Adipocyte (in vitro differentiated cells): ENCODE data around the gene ADAMTS8.

Source experiments
- DNase-seq: peaks from one replicate; pipeline ENCODE4 v3.0.0-alpha.2; 2015; ENCODE audit warnings: low read depth
- H3K27me3 ChIP-seq: replicated peaks from 2 replicates; pipeline ENCODE4 v1.7.0; 2013; ENCODE audit warnings: mild to moderate bottlenecking, low read length, moderate library complexity; ENCODE audit not compliant: control insufficient read depth, insufficient read depth
- H3K36me3 ChIP-seq: 2 replicates; pipeline ENCODE4 v1.7.0; 2013; ENCODE audit warnings: low read length, mild to moderate bottlenecking, moderate library complexity; ENCODE audit not compliant: control insufficient read depth, insufficient read depth, severe bottlenecking
- H3K4me1 ChIP-seq: 2 replicates; pipeline ENCODE4 v1.7.0; 2013; ENCODE audit warnings: mild to moderate bottlenecking, low read length, moderate library complexity; ENCODE audit not compliant: control insufficient read depth, insufficient read depth
- H3K4me3 ChIP-seq: 2 replicates; pipeline ENCODE4 v1.7.0; 2013; ENCODE audit warnings: mild to moderate bottlenecking, low read length, moderate library complexity
- H3K9ac ChIP-seq: 2 replicates; pipeline ENCODE4 v1.7.0; 2013; ENCODE audit warnings: mild to moderate bottlenecking, low read length, moderate library complexity
- H3K9me3 ChIP-seq: 2 replicates; pipeline ENCODE4 v1.7.0; 2013; ENCODE audit warnings: mild to moderate bottlenecking, low read length, moderate library complexity; ENCODE audit not compliant: control insufficient read depth

ADAMTS8 gene

DNA sequence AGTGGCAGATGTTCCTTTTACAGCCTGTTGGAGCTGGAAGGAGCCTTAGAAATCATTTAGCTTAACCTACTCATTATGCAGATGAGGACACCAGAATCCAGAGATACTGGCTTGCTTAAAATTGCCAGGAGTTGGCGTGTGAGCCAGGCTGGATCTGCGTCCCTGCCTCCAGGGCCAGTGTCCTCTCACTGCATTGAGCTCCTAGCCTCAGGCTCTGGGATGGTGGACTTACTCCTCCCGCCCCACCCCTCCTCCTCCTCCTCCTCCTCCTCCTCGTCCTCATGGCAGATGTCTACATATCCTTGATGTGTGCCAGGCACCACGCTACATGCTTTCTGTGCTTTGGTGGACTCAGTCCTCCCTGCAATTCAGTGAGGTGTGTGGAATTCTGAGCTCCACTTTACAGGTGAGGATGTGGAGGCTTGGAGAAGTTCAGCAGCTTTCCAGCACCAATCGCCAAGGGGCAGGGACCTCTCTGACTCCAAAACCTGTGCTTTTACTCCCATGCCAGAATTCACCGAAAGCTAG, 44.1 kb upstream of the ADAMTS8 start:
- no peaks in the 10 kb centered on the region for H3K27me3 ChIP-seq
- no peaks in the 10 kb centered on the region for H3K9me3 ChIP-seq
- H3K36me3 ChIP-seq = peaks cover 82% of the 10 kb centered on the region
- DNase-seq = no peak
- no peak overlapping the region for H3K9ac ChIP-seq
- peaks cover 25% of the 10 kb centered on the region for H3K4me1 ChIP-seq
- no peak overlapping the region for H3K4me3 ChIP-seq

- Histone ChIP-seq H3K9ac (no peak overlapping the region), H3K27me3 (no peaks in the 10 kb centered on the region), H3K4me3 (no peak overlapping the region), H3K4me1 (peaks cover 19% of the 10 kb centered on the region), H3K9me3 (no peaks in the 10 kb centered on the region), H3K36me3 (peaks cover 88% of the 10 kb centered on the region)
- DNase-seq = no peak
These were observed 43.5 kb upstream of the ADAMTS8 start for GRCh38 chr11:130471731-130472433.

DNA sequence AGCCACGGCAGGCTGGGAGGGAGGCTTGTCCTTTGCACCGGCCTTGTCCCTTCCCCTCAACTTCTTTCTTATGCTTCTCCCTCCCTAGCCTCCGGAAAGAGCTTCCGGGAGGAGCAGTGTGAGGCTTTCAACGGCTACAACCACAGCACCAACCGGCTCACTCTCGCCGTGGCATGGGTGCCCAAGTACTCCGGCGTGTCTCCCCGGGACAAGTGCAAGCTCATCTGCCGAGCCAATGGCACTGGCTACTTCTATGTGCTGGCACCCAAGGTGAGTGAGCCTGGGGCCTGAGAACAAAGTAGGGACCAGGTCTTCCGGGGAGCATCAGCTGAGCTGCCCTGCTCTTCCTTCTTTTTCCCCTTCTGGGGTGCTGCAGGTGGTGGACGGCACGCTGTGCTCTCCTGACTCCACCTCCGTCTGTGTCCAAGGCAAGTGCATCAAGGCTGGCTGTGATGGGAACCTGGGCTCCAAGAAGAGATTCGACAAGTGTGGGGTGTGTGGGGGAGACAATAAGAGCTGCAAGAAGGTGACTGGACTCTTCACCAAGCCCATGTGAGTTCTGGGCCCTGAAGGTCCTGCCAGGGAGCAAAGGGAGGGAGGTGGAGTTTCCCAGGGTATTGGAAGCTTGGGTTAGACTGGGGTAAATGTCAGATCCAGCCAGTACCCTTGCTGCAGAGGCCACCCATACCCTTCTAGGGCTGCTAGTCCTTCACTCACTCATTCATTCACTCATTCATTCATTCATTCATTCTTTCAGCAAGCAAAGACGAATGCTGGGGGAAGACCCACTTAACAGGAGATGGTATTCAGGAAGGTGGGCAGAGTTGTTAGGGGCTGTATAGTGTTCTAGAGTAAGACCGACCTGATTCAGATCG, 42.7 kb upstream of the ADAMTS8 start:
- Histone ChIP-seq H3K36me3 (peaks cover 90% of the 10 kb centered on the region), H3K9ac (no peak overlapping the region), H3K4me1 (peaks cover 11% of the 10 kb centered on the region), H3K9me3 (no peaks in the 10 kb centered on the region), H3K4me3 (no peak overlapping the region), H3K27me3 (no peaks in the 10 kb centered on the region)
- no peak for DNase-seq

- no peaks in the 10 kb centered on the region for H3K27me3 ChIP-seq
These were observed 40.8 kb upstream of the ADAMTS8 start for GRCh38 chr11:130469181-130469580.

DNA sequence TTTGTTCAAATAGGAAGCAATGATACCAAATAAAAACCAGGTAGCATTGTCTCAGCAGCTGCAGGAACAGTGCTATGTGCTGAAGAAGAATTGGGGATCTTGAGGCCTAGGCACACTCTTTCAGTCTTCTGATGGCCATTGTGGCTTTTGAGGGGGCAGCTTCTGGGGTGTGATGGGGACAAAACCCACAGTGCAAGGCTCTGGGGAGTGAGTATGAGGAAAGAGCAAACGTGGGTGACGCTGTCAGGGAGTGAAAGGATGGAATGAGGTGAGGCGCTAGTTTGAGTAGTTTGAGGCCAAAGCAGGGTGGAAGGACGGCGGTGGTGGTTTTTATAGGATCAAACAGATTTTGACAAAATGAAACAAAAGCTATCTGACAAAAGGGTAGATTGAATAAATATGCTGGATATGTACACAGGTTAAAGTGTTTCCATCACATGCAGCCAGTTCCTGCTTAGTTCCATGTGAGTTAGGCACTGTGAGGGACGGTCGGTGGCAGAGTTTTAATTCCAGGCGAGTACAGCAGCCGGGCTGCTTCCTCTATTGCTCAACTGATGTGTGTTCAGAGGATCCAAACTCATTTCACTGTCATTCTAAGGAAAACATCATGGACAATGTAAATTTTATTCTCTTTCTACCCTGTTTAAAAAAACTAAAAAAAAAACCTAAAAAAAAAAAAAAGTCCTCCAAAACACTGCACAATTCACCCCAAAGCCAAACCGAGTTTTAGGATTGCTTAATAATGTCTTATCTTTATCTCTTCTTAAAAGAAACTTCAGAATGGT, 38.9 kb upstream of the ADAMTS8 start:
- DNase-seq = no peak
- no peak overlapping the region for H3K9ac ChIP-seq
- H3K27me3 ChIP-seq = no peaks in the 10 kb centered on the region
- H3K4me3 ChIP-seq = no peak overlapping the region
- peaks cover 92% of the 10 kb centered on the region for H3K36me3 ChIP-seq
- no peaks in the 10 kb centered on the region for H3K9me3 ChIP-seq
- H3K4me1 ChIP-seq = peaks cover 12% of the 10 kb centered on the region

More at GRCh38 chr11:130469181-130469580, 40.8 kb upstream of the ADAMTS8 start:
- Histone ChIP-seq H3K4me1 (peaks cover 12% of the 10 kb centered on the region), H3K9ac (no peak overlapping the region), H3K4me3 (no peak overlapping the region), H3K36me3 (peaks cover 92% of the 10 kb centered on the region), H3K9me3 (no peaks in the 10 kb centered on the region)
- DNase-seq = no peak

DNA sequence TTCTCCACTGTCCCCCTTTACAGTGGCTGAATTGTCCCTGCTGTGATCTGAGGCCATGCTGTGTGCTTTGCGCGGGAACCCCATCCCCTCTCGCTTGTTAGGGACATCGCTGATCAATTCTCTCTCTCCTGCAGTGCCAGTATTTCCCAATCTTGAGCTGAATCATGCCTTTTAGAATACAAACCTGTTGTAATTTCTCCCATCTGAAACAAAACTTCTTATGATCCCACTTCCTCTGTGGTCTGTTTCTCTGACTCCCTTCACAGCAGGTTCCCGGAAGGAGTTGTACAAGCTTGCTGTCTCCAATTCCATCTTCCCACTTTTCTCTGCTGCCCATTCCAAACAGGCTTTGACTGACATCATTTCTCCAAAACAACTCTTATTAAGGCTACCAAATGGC, 36.9 kb upstream of the ADAMTS8 start:
- Histone ChIP-seq H3K27me3 (no peaks in the 10 kb centered on the region), H3K9ac (no peak overlapping the region), H3K4me3 (no peak overlapping the region), H3K4me1 (peaks cover 12% of the 10 kb centered on the region), H3K36me3 (peaks cover 88% of the 10 kb centered on the region), H3K9me3 (no peaks in the 10 kb centered on the region)
- no peak for DNase-seq

DNA sequence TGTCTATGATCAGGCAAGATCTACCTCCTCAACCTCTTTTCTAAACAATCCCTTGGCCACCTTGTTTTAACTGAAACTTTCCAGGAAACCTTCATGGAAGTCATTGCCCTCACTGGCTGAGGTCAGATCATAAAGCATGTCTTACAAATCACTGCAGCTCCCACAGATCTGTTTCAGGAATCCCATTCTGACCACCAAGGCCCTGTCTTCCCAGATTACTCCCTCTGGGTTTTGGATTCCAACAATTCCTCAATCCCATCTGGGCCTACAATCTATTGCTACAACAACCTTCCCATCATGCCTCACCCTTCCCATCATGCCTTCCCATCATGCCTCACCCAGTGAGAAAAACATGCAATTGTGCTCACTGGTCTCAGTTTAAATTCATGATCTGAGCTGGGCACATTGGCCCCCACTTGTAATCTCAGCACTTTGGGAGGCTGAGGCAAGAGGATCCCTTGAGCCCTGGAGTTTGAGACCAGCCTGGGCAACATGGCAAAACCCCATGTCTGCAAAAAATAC, 35.9 kb upstream of the ADAMTS8 start:
- no peak for DNase-seq
- no peaks in the 10 kb centered on the region for H3K9me3 ChIP-seq
- H3K9ac ChIP-seq = no peak overlapping the region
- peaks cover 90% of the 10 kb centered on the region for H3K36me3 ChIP-seq
- no peak overlapping the region for H3K4me3 ChIP-seq
- H3K27me3 ChIP-seq = no peaks in the 10 kb centered on the region
- peaks cover 12% of the 10 kb centered on the region for H3K4me1 ChIP-seq

DNA sequence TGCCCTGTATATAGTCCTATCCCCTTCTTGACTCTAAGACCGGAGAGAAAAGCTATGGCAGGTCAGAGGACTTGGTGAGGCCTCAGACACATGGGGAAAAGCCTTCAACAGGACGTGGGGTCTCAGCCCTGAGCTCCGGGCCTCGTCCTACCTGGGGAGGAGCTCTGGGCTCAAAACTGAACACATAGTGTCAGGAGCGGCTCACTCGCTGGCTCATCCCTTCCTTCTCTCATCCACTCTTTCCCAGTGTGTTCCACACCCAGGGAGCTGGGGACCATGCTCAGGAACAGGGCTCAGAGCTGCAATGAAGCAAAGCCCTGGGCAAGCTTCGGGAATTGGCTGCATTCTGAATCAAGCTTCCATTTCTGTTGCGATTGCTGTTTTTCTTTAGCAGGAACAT, 34.5 kb upstream of the ADAMTS8 start:
- H3K4me3 ChIP-seq = no peak overlapping the region
- peaks cover 90% of the 10 kb centered on the region for H3K36me3 ChIP-seq
- no peaks in the 10 kb centered on the region for H3K27me3 ChIP-seq
- H3K9ac ChIP-seq = no peak overlapping the region
- no peak for DNase-seq
- peaks cover 20% of the 10 kb centered on the region for H3K4me1 ChIP-seq
- no peaks in the 10 kb centered on the region for H3K9me3 ChIP-seq

DNA sequence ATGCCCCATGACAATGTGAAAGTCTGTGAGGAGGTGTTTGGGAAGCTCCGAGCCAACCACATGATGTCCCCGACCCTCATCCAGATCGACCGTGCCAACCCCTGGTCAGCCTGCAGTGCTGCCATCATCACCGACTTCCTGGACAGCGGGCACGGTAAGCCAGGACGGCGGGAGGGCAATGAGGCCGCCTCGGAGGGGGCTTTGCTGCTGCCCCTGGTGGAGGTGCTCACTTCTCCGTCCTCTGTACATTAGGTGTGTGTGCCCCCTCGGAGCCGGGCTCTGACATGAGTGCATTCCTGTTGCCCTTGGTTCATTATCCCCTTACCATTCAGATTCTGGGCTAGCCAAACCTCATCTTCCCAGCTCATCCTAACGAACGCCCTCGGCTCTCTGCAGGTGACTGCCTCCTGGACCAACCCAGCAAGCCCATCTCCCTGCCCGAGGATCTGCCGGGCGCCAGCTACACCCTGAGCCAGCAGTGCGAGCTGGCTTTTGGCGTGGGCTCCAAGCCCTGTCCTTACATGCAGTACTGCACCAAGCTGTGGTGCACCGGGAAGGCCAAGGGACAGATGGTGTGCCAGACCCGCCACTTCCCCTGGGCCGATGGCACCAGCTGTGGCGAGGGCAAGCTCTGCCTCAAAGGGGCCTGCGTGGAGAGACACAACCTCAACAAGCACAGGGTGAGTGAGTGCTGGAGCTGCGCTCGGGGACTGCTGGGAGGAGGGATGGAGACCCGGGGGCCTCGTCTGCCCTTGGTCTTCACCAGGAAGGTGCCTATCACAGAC, 33.9 kb upstream of the ADAMTS8 start:
- DNase-seq = no peak
- peaks cover 26% of the 10 kb centered on the region for H3K4me1 ChIP-seq
- H3K36me3 ChIP-seq = peaks cover 86% of the 10 kb centered on the region
- H3K9ac ChIP-seq = no peak overlapping the region
- H3K4me3 ChIP-seq = no peak overlapping the region
- no peaks in the 10 kb centered on the region for H3K27me3 ChIP-seq
- no peaks in the 10 kb centered on the region for H3K9me3 ChIP-seq

DNA sequence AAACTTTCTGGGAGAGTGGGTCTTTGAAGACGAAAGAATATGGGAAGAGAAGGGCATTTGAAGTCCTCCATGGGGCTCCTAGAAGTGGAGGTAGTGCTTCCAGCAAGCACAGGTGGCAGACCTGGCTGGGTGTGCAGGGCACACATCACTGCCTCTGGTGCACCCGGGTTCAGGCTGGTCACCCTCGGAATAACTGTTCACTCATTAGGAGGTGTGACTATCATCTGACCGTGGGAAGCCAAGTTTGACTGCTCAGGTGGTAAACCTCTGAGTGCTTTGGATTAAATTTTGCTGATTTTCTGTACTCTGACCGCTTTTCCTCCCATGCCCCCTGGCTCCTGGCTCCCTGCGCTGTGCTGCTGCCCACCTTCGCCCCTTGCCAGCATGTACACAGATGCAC, 31.1 kb upstream of the ADAMTS8 start:
- H3K4me1 ChIP-seq = peaks cover 45% of the 10 kb centered on the region
- no peak for DNase-seq
- no peak overlapping the region for H3K9ac ChIP-seq
- H3K4me3 ChIP-seq = no peak overlapping the region
- H3K9me3 ChIP-seq = no peaks in the 10 kb centered on the region
- H3K27me3 ChIP-seq = no peaks in the 10 kb centered on the region
- H3K36me3 ChIP-seq = peaks cover 77% of the 10 kb centered on the region
